SK-N-SH treated with all-trans-retinoic acid at 6 μM for 48 hours (cell line): ENCODE data around the gene FGFR3.

ENCODE experiments used
- ATAC-seq: fragments of 200-7000 bp; cut with Tn5 transposase; 3 replicates; pipeline ENCODE4 v1.9.1; 2020; ENCODE audit warnings: mild to moderate bottlenecking, moderate library complexity
- ARNTL ChIP-seq: fragments of 450-650 bp; formaldehyde crosslinking; IDR thresholded peaks from 2 replicates; pipeline ENCODE4 v1.5.0; 2020; ENCODE audit warnings: low read depth, mild to moderate bottlenecking, moderate library complexity, borderline replicate concordance
- ESRRG ChIP-seq: fragments of 250-450 bp; sonication (Bioruptor Pico); IDR thresholded peaks from 2 replicates; pipeline ENCODE4 v1.6.1; 2021; ENCODE audit warnings: mild to moderate bottlenecking
- ISL1 ChIP-seq: fragments of 250-450 bp; sonication (Bioruptor Pico); IDR thresholded peaks from 2 replicates; pipeline ENCODE4 v2.1.2; 2022; ENCODE audit warnings: mild to moderate bottlenecking, moderate library complexity
- PPARA ChIP-seq: fragments of 250-450 bp; sonication (Bioruptor Pico); IDR thresholded peaks from 2 replicates; pipeline ENCODE4 v1.5.0; 2020; ENCODE audit warnings: mild to moderate bottlenecking, borderline replicate concordance
- RARB ChIP-seq: fragments of 250-450 bp; sonication (Bioruptor Pico); IDR thresholded peaks from 2 replicates; pipeline ENCODE4 v1.8.0; 2021; ENCODE audit warnings: mild to moderate bottlenecking, moderate library complexity
- SNAI2 ChIP-seq: fragments of 250-450 bp; sonication (Bioruptor Pico); IDR thresholded peaks from 2 replicates; pipeline ENCODE4 v1.5.0; 2020; ENCODE audit warnings: mild to moderate bottlenecking, moderate library complexity
- TCF4 ChIP-seq: fragments of 250-450 bp; sonication (Bioruptor Pico); IDR thresholded peaks from 2 replicates; pipeline ENCODE4 v1.8.0; 2021; ENCODE audit warnings: mild to moderate bottlenecking, moderate library complexity, borderline replicate concordance
- TOX ChIP-seq: fragments of 250-450 bp; sonication (Bioruptor Pico); IDR thresholded peaks from 2 replicates; pipeline ENCODE4 v1.8.0; 2021; ENCODE audit warnings: mild to moderate bottlenecking, moderate library complexity, borderline replicate concordance
- ZC3H10 ChIP-seq: fragments of 250-450 bp; sonication (Bioruptor Pico); IDR thresholded peaks from 2 replicates; pipeline ENCODE4 v1.5.1; 2021; ENCODE audit warnings: mild to moderate bottlenecking, moderate library complexity
- ZFP3 ChIP-seq: fragments of 250-450 bp; sonication (Bioruptor Pico); IDR thresholded peaks from 2 replicates; pipeline ENCODE4 v1.5.0; 2020; ENCODE audit warnings: mild to moderate bottlenecking, moderate library complexity
- ZNF8 ChIP-seq: fragments of 450-650 bp; formaldehyde crosslinking; IDR thresholded peaks from 2 replicates; pipeline ENCODE4 v1.5.0; 2020; ENCODE audit warnings: mild to moderate bottlenecking, moderate library complexity
- TF ChIP-seq, protein P1 (sequence below): fragments of 250-450 bp; sonication (Bioruptor Pico); IDR thresholded peaks from 2 replicates; pipeline ENCODE4 v1.5.0; 2020; ENCODE audit warnings: mild to moderate bottlenecking, moderate library complexity
- TF ChIP-seq, protein P2 (sequence below): fragments of 250-450 bp; sonication (Bioruptor Pico); IDR thresholded peaks from 2 replicates; pipeline ENCODE4 v1.5.1; 2020; ENCODE audit warnings: low read depth, mild to moderate bottlenecking, moderate library complexity
- TF ChIP-seq, protein P3 (sequence below): fragments of 250-450 bp; sonication (Bioruptor Pico); IDR thresholded peaks from 2 replicates; pipeline ENCODE4 v1.8.0; 2021; ENCODE audit warnings: low read depth, mild to moderate bottlenecking, moderate library complexity, borderline replicate concordance
- TF ChIP-seq, protein P4 (sequence below): fragments of 250-450 bp; sonication (Bioruptor Pico); IDR thresholded peaks from 2 replicates; pipeline ENCODE4 v1.8.0; 2020; ENCODE audit warnings: mild to moderate bottlenecking, moderate library complexity, borderline replicate concordance
- TF ChIP-seq, protein P5 (sequence below): fragments of 250-450 bp; sonication (Bioruptor Pico); IDR thresholded peaks from 2 replicates; pipeline ENCODE4 v1.5.1; 2021; ENCODE audit warnings: mild to moderate bottlenecking, moderate library complexity

FGFR3 gene

DNA sequence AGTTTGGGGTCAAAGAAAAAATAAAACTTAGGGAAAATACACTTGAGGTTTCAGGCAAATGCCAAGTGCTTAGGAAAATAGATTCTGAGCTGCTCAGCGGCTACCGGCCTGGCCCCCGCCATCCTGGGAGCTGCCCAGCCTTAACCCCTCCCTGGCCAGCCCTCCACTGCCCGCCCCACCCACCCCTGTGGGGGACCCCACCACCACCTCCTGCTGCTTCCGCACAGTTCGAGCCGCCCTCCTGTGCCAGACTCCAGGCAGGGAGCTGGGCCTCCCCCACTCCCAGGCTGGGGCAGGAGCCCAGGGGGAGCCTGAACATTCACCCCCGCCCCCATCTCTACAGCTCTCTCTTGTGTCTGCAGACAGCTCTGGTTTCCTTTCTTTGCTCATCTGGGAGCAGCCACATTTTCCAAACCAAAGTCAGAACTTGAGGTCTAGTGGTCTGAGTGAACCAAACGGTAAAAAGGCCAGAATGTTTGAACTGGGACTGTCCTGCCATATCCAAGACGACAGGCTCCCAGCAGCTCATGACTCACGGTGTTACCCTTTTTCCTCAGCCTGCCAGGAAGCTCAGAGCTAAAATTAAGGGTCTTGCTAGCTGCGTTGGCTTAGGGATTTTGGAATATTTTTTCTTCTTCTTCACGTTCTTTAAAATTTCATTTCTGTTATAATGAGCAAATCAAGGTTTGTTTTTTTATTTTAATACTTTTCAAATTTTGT, 4.7 kb upstream of the FGFR3 start (continued):
- no peak for TF ChIP-seq TCF4 (CRISPR knock-in tag)
- TF ChIP-seq, protein P1, sequence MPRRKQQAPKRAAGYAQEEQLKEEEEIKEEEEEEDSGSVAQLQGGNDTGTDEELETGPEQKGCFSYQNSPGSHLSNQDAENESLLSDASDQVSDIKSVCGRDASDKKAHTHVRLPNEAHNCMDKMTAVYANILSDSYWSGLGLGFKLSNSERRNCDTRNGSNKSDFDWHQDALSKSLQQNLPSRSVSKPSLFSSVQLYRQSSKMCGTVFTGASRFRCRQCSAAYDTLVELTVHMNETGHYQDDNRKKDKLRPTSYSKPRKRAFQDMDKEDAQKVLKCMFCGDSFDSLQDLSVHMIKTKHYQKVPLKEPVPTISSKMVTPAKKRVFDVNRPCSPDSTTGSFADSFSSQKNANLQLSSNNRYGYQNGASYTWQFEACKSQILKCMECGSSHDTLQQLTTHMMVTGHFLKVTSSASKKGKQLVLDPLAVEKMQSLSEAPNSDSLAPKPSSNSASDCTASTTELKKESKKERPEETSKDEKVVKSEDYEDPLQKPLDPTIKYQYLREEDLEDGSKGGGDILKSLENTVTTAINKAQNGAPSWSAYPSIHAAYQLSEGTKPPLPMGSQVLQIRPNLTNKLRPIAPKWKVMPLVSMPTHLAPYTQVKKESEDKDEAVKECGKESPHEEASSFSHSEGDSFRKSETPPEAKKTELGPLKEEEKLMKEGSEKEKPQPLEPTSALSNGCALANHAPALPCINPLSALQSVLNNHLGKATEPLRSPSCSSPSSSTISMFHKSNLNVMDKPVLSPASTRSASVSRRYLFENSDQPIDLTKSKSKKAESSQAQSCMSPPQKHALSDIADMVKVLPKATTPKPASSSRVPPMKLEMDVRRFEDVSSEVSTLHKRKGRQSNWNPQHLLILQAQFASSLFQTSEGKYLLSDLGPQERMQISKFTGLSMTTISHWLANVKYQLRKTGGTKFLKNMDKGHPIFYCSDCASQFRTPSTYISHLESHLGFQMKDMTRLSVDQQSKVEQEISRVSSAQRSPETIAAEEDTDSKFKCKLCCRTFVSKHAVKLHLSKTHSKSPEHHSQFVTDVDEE (CRISPR knock-in tag): no peak

DNA sequence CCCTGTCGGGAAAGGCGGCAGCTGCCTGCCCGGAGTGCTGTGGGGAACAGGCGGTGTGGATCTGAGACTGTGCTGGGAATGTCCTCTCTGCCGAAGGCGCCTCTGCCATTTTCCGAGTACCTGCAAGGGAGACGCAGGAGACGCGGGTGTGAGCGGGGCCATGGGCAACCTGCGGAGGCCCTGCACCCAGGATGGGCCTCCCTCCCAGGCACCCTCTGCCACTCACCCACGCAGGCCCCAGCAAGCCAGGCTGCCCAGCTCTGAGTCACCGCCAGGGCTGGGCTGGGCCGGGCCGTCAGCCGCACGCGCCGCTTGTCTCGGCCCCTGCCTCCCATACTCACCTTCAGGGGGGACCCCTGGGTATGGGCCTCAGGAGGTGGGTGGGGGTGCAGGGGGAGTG, 3.5 kb upstream of the FGFR3 start:
- TF ChIP-seq ZC3H10 (CRISPR knock-in tag) (no peak), SNAI2 (CRISPR knock-in tag) (no peak), ZFP3 (CRISPR knock-in tag) (no peak), ISL1 (CRISPR knock-in tag) (no peak), ESRRG (no peak)
- TF ChIP-seq, protein P2, sequence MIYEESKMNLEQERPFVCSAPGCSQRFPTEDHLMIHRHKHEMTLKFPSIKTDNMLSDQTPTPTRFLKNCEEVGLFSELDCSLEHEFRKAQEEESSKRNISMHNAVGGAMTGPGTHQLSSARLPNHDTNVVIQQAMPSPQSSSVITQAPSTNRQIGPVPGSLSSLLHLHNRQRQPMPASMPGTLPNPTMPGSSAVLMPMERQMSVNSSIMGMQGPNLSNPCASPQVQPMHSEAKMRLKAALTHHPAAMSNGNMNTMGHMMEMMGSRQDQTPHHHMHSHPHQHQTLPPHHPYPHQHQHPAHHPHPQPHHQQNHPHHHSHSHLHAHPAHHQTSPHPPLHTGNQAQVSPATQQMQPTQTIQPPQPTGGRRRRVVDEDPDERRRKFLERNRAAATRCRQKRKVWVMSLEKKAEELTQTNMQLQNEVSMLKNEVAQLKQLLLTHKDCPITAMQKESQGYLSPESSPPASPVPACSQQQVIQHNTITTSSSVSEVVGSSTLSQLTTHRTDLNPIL (CRISPR knock-in tag): no peak
- TF ChIP-seq, protein P3, sequence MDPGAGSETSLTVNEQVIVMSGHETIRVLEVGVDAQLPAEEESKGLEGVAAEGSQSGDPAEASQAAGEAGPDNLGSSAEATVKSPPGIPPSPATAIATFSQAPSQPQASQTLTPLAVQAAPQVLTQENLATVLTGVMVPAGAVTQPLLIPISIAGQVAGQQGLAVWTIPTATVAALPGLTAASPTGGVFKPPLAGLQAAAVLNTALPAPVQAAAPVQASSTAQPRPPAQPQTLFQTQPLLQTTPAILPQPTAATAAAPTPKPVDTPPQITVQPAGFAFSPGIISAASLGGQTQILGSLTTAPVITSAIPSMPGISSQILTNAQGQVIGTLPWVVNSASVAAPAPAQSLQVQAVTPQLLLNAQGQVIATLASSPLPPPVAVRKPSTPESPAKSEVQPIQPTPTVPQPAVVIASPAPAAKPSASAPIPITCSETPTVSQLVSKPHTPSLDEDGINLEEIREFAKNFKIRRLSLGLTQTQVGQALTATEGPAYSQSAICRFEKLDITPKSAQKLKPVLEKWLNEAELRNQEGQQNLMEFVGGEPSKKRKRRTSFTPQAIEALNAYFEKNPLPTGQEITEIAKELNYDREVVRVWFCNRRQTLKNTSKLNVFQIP (CRISPR knock-in tag): no peak
- TF ChIP-seq, protein P4, sequence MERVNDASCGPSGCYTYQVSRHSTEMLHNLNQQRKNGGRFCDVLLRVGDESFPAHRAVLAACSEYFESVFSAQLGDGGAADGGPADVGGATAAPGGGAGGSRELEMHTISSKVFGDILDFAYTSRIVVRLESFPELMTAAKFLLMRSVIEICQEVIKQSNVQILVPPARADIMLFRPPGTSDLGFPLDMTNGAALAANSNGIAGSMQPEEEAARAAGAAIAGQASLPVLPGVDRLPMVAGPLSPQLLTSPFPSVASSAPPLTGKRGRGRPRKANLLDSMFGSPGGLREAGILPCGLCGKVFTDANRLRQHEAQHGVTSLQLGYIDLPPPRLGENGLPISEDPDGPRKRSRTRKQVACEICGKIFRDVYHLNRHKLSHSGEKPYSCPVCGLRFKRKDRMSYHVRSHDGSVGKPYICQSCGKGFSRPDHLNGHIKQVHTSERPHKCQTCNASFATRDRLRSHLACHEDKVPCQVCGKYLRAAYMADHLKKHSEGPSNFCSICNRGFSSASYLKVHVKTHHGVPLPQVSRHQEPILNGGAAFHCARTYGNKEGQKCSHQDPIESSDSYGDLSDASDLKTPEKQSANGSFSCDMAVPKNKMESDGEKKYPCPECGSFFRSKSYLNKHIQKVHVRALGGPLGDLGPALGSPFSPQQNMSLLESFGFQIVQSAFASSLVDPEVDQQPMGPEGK (CRISPR knock-in tag): no peak
- TF ChIP-seq, all 23 proteins: peak for 0
- ATAC-seq: no peak

DNA sequence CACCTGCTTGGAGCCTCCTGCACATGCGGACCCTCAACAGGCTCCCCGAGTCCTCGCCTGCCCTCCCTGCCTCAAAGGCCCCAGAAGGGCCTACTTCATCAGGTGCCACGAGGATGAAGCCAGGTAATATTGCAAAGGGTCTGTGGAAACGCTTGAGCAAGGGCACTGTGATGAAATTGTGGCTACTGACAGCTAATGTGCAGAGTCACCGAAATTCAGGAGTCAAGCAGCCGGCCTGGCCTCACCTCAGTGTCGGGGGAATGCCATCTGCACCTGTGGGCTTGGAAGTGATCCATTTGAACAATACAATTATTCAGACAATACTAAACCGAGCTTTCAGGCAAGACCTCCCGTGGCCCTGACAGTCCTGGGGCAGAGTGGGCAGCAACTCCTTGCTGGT, 3.1 kb upstream of the FGFR3 start:
- no peak for ATAC-seq
- TF ChIP-seq, protein P5, sequence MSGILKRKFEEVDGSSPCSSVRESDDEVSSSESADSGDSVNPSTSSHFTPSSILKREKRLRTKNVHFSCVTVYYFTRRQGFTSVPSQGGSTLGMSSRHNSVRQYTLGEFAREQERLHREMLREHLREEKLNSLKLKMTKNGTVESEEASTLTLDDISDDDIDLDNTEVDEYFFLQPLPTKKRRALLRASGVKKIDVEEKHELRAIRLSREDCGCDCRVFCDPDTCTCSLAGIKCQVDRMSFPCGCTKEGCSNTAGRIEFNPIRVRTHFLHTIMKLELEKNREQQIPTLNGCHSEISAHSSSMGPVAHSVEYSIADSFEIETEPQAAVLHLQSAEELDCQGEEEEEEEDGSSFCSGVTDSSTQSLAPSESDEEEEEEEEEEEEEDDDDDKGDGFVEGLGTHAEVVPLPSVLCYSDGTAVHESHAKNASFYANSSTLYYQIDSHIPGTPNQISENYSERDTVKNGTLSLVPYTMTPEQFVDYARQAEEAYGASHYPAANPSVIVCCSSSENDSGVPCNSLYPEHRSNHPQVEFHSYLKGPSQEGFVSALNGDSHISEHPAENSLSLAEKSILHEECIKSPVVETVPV (CRISPR knock-in tag): no peak
- TF ChIP-seq, protein P3 (CRISPR knock-in tag): no peak
- no peak for TF ChIP-seq ZFP3 (CRISPR knock-in tag)

DNA sequence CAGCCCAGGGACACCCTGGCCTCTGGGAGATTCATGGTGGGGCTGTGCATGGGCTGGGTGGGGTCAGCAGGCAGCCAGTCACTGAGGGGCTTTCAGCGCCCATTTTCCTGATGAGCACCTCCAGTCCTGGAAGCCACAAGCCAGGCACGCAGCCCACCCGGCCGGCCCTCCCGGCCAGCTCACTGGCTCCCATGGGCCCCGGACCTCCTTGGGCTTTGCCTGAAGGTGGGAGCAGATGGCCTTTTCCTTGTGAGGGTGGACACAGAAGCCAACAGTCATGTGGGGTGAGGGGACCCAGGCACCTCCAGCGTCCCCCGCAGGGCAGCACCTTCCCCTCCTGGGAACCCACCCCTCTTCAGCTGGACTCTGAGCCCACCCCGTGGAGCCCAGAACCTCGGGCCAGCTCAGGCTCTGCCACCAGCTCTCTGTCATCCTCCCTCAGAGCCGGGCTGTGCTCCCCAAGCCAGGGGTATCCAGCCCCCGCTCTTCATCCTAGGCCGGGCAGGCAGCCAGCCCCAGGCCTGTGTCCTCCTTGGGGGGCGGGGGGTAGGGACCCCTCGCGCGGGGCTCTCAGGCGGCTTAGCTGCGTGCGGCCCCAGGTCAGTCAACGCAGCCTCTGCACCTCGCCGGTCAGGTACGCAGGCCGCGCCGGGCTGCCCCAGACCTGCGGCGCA, 798 bp upstream of the FGFR3 start:
- no peak; the same call in 1 of the 3 replicates for ATAC-seq
- TF ChIP-seq ZFP3 (CRISPR knock-in tag) (no peak), ZC3H10 (CRISPR knock-in tag) (no peak), PPARA (no peak), RARB (CRISPR knock-in tag) (no peak), TOX (CRISPR knock-in tag) (no peak), ISL1 (CRISPR knock-in tag) (no peak), ZNF8 (CRISPR knock-in tag) (no peak), ARNTL (no peak)
- TF ChIP-seq, protein P2 (CRISPR knock-in tag): no peak
- TF ChIP-seq, all 23 proteins: peak for 0
